Measurements from ENCODE around the gene MBD3L3.

DNA sequence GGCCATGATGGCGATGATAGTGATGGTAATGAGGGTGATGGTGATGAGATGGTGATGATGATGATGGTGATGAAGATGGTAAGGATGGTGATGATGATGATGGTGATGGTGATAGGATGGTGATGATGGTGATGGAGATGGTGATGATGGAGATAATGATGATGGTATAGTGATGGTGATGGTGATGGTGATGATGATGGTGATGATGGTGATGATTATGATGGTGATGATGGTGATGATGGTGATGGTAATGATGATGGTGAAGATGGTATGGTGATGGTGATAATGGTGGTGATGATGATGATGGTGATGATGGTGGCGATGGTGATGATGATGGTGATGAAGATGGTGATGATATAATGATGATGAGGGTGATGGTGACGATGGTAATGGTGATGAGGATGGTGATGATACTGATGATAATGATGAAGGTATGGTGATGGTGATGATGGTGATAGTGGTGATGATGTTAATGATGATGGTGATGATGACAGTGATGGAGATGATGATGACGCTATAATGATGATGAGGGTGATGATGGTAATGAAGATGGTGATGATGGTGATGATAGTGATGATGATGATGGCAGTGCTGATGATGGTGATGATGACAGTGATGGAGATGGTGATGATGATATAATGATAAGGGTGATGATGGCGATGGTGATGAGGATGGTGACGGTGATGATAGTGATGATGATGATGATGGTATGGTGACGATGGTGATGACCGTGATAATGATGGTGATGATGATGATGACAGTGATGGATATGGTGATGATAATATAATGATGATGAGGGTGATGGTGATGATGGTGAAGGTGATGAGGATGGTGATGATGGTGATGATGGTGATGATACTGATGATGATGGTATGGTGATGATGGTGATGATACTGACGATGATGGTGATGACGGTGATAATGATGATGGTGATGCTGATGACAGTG, 48.5 kb upstream of the MBD3L3 start:
- TF ChIP-seq POLR2A (IDR thresholded peaks at IDR 0.05; ENCODE audit: low read length): no peak
- no peak for TF ChIP-seq GATA1 (IDR thresholded peaks at IDR 0.05; ENCODE audit: low read depth, low read length)

Data from erythroblast (primary cell).